GM18507 (cell line): ENCODE results near the gene KDM2B.
A peak's percentile ranks its signal among the peaks of the same experiment; 100 is the strongest.
"Not testable (repeated sequence)": the region's sequence is repeated elsewhere in the genome, so short reads cannot be mapped to it uniquely, and the experiment has no call there.

Source experiments
- DNase-seq: peaks from one replicate; pipeline ENCODE4 v3.0.0; 2011; ENCODE audit warnings: low read depth; ENCODE audit not compliant: insufficient read length; ENCODE audit errors: extremely low spot score
- FAIRE-seq: peaks from 2 replicates; lab custom pipeline; 2011; peaks lifted over from hg19 to GRCh38; lab: Jason Lieb, UNC

KDM2B gene

GRCh38 chr12:121512561-121512960 is 68.3 kb downstream of the KDM2B start:
- no peak for FAIRE-seq
- no peak for DNase-seq

GRCh38 chr12:121511916-121512315 is 68.9 kb downstream of the KDM2B start:
- FAIRE-seq (no peak), DNase-seq (no peak)

GRCh38 chr12:121509339-121509738 is 71.5 kb downstream of the KDM2B start:
- no peak for DNase-seq
- FAIRE-seq = no peak

GRCh38 chr12:121508533-121508932 is 72.3 kb downstream of the KDM2B start:
- no peak for FAIRE-seq
- DNase-seq = no peak

GRCh38 chr12:121507984-121508383 is 72.8 kb downstream of the KDM2B start:
- FAIRE-seq = no peak
- DNase-seq = no peak

GRCh38 chr12:121507245-121507644 is 73.6 kb downstream of the KDM2B start:
- no peak for FAIRE-seq
- DNase-seq = no peak

GRCh38 chr12:121505513-121505912 is 75.3 kb downstream of the KDM2B start:
- DNase-seq (no peak), FAIRE-seq (no peak)

- no peak for DNase-seq
- FAIRE-seq = no peak
Measured at GRCh38 chr12:121504505-121504904, 76.3 kb downstream of the KDM2B start.

GRCh38 chr12:121503395-121503794 is 77.4 kb downstream of the KDM2B start:
- FAIRE-seq (no peak), DNase-seq (no peak)

- no peak for FAIRE-seq
Measured at GRCh38 chr12:121501946-121502345, 78.9 kb downstream of the KDM2B start.

GRCh38 chr12:121499929-121500793 is 80.7 kb downstream of the KDM2B start:
- FAIRE-seq (peak; percentile 73), DNase-seq (peak; percentile 71)

More at GRCh38 chr12:121501946-121502345, 78.9 kb downstream of the KDM2B start:
- DNase-seq = no peak

GRCh38 chr12:121495746-121496145 is 85.1 kb downstream of the KDM2B start:
- DNase-seq (no peak), FAIRE-seq (no peak)

GRCh38 chr12:121494093-121494787 is 86.6 kb downstream of the KDM2B start:
- FAIRE-seq (peak; percentile 70), DNase-seq (no peak)

- DNase-seq = no peak
Measured at GRCh38 chr12:121490401-121491281, 90.2 kb downstream of the KDM2B start.

GRCh38 chr12:121489874-121490273 is 90.9 kb downstream of the KDM2B start:
- FAIRE-seq = no peak
- DNase-seq = no peak

More at GRCh38 chr12:121490401-121491281, 90.2 kb downstream of the KDM2B start:
- FAIRE-seq = peak; percentile 75

- DNase-seq (no peak), FAIRE-seq (no peak)
Measured at GRCh38 chr12:121484967-121485366, 95.9 kb downstream of the KDM2B start.

- FAIRE-seq = not testable (repeated sequence)
Measured at GRCh38 chr12:121484564-121484963, 96.3 kb downstream of the KDM2B start.

GRCh38 chr12:121483949-121484348 is 96.9 kb downstream of the KDM2B start:
- no peak for FAIRE-seq
- DNase-seq = no peak

More at GRCh38 chr12:121484564-121484963, 96.3 kb downstream of the KDM2B start:
- not testable (repeated sequence) for DNase-seq

- FAIRE-seq = no peak
- no peak for DNase-seq
Measured at GRCh38 chr12:121476477-121476876, 104.3 kb downstream of the KDM2B start.

- DNase-seq (no peak), FAIRE-seq (no peak)
Measured at GRCh38 chr12:121475279-121475678, 105.5 kb downstream of the KDM2B start.
